ENCODE data around the gene SACS. TPM values are rescaled to one million over a fixed set of nuclear protein-coding genes. Genes with fewer than 3 reads are reported as not detected.

The SACS gene
- total and polyA plus RNA-seq, 4 donors: 0.50 to 7.2 (median 2.9) TPM

DNA sequence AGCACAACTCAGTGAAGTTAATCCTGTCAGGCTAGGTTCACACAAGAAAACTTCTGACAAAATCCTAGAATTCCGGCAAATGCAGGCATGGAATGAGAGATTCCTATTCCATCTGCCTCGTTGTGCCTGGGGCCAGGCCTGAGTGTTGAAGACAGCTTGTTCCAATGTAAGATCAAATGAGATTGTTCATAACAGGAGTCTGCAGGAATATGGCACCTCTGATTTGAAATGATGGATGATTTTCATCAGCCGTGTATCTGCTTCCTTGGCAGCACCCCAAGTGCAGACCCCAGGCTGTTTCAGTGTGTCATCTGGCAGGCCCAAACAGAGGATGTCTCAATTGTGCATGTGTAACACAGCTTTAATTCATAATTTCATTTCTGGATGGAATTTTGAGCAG, 35.3 kb upstream of the SACS start:
- Histone ChIP-seq H3K9me3 (ENCODE audit: control insufficient read depth in 4 of 4, low read length in 3 of 4) (no peaks in the 10 kb centered on the region), H3K9ac (ENCODE audit: low read depth in 1 of 2, low read length in 2 of 2) (no peak overlapping the region), H3K27ac (ENCODE audit: low read depth in 1 of 2, low read length in 2 of 2) (no peak overlapping the region), H3K4me1 (ENCODE audit: control insufficient read depth in 4 of 4, insufficient read depth in 4 of 4, low read length in 3 of 4) (peaks cover 3 to 10% (median 7%) of the 10 kb centered on the region in 4 donors), H3K4me3 (ENCODE audit: low read depth in 1 of 3, low read length in 3 of 3) (no peak overlapping the region), H3K27me3 (ENCODE audit: control insufficient read depth in 4 of 4, insufficient read depth in 4 of 4, low read length in 3 of 4) (peaks cover 0 to 4% (median 0%) of the 10 kb centered on the region in 4 donors), H3K36me3 (ENCODE audit: control insufficient read depth in 4 of 4, insufficient read depth in 3 of 4, low read depth in 1 of 4, low read length in 3 of 4) (no peaks in the 10 kb centered on the region)
- no peak for DNase-seq (ENCODE audit: low spot score)
- 86% methylated on average over 3 of the region's 3 CpGs for WGBS
- TF ChIP-seq, protein P1, sequence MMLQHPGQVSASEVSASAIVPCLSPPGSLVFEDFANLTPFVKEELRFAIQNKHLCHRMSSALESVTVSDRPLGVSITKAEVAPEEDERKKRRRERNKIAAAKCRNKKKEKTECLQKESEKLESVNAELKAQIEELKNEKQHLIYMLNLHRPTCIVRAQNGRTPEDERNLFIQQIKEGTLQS (IDR thresholded peaks at IDR 0.05): no peak
- TF ChIP-seq NR2F2 (IDR thresholded peaks at IDR 0.05): no peak
- TF ChIP-seq YY1 (IDR thresholded peaks at IDR 0.05): no peak
- no peak for TF ChIP-seq FOXA2 (IDR thresholded peaks at IDR 0.05)
- no peak for TF ChIP-seq MAX (IDR thresholded peaks at IDR 0.05)
- no peak for TF ChIP-seq RAD21 (IDR thresholded peaks at IDR 0.05)
- TF ChIP-seq JUND (IDR thresholded peaks at IDR 0.05): no peak
- TF ChIP-seq CTCF (IDR thresholded peaks at IDR 0.05; ENCODE audit: low read depth, low read length, missing input control): no peak
- TF ChIP-seq HNF4A (conservative IDR thresholded peaks at IDR 0.05): no peak
- no peak for TF ChIP-seq HNF4G (IDR thresholded peaks at IDR 0.05)
- no peak for TF ChIP-seq EGR1 (IDR thresholded peaks at IDR 0.05; ENCODE audit: low read depth in 2 of 2)
- TF ChIP-seq FOXA1 (IDR thresholded peaks at IDR 0.05): no peak

GRCh38 chr13:23467932-23468278, 34.4 kb upstream of the SACS start:
- peaks cover 3 to 10% (median 7%) of the 10 kb centered on the region in 4 donors for H3K4me1 ChIP-seq (ENCODE audit: control insufficient read depth in 4 of 4, insufficient read depth in 4 of 4, low read length in 3 of 4)
- no peak for DNase-seq (ENCODE audit: low spot score)
- no peak overlapping the region for H3K27ac ChIP-seq (ENCODE audit: low read depth in 1 of 2, low read length in 2 of 2)
- WGBS: 82% methylated on average over 3 of the region's 3 CpGs
- H3K9me3 ChIP-seq (ENCODE audit: control insufficient read depth in 4 of 4, low read length in 3 of 4): no peaks in the 10 kb centered on the region
- H3K9ac ChIP-seq (ENCODE audit: low read depth in 1 of 2, low read length in 2 of 2): no peak overlapping the region
- no peak for TF ChIP-seq JUND (IDR thresholded peaks at IDR 0.05)
- no peak for TF ChIP-seq FOXA2 (IDR thresholded peaks at IDR 0.05)
- H3K27me3 ChIP-seq (ENCODE audit: control insufficient read depth in 4 of 4, insufficient read depth in 4 of 4, low read length in 3 of 4): peaks cover 0 to 6% (median 2%) of the 10 kb centered on the region in 4 donors
- no peak overlapping the region for H3K4me3 ChIP-seq (ENCODE audit: low read depth in 1 of 3, low read length in 3 of 3)
- H3K36me3 ChIP-seq (ENCODE audit: control insufficient read depth in 4 of 4, insufficient read depth in 3 of 4, low read depth in 1 of 4, low read length in 3 of 4): no peaks in the 10 kb centered on the region

DNA sequence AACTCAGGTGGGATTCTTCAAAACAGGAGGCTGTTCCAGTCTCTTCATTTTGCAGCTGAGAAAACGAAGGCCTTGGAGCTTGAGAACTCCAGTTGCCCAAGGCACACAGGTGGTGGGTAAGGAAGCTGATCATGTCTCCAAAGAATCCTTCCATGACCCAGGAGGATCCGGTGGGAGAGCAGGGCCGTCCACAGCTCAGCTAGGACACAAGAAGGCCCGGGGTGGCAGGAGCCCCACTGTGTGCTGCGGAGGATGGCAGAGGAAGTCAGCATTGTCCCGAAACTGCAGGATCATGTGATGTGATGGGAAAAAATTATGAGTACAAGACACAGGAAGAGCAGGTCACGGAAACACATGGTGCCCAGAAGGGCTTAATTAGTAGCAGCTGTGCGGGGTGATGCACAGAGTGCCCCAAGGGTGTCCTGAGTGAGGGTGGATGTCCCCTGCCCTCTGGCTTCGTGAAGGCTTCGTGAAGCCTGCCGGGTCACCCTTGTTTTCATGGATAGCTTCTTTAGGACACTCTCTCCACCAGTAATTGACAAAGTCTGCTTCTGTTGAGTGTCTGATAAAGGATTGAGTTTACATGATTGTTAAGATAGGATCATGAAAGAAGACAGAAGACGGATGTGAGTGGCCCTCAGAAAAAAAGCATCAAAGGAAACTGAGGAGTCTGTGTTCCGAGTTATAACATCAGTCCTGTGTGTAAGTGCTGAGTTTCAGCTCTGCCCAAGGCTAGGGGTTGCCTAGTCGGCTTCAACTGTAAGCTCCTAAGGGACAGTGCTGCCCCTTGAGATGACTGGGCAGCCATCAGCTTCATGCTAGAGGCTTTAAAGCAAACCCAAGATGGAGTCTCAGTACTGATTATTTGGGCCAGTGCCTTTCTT, 33.8 kb upstream of the SACS start:
- Histone ChIP-seq H3K36me3 (ENCODE audit: control insufficient read depth in 4 of 4, insufficient read depth in 3 of 4, low read depth in 1 of 4, low read length in 3 of 4) (no peaks in the 10 kb centered on the region), H3K9ac (ENCODE audit: low read depth in 1 of 2, low read length in 2 of 2) (no peak overlapping the region), H3K4me1 (ENCODE audit: control insufficient read depth in 4 of 4, insufficient read depth in 4 of 4, low read length in 3 of 4) (peaks cover 3 to 10% (median 7%) of the 10 kb centered on the region in 4 donors), H3K9me3 (ENCODE audit: control insufficient read depth in 4 of 4, low read length in 3 of 4) (no peaks in the 10 kb centered on the region), H3K27me3 (ENCODE audit: control insufficient read depth in 4 of 4, insufficient read depth in 4 of 4, low read length in 3 of 4) (peaks cover 0 to 6% (median 2%) of the 10 kb centered on the region in 4 donors), H3K27ac (ENCODE audit: low read depth in 1 of 2, low read length in 2 of 2) (no peak overlapping the region), H3K4me3 (ENCODE audit: low read depth in 1 of 3, low read length in 3 of 3) (no peak overlapping the region)
- 66% methylated on average over 14 of the region's 14 CpGs for WGBS
- DNase-seq (ENCODE audit: low spot score): no peak
- TF ChIP-seq, protein P1 (IDR thresholded peaks at IDR 0.05): no peak
- TF ChIP-seq FOXA1 (IDR thresholded peaks at IDR 0.05) (no peak), NR2F2 (IDR thresholded peaks at IDR 0.05) (no peak), YY1 (IDR thresholded peaks at IDR 0.05) (no peak), RAD21 (IDR thresholded peaks at IDR 0.05) (no peak), ZBTB33 (IDR thresholded peaks at IDR 0.05) (no peak)
- TF ChIP-seq, protein P2, sequence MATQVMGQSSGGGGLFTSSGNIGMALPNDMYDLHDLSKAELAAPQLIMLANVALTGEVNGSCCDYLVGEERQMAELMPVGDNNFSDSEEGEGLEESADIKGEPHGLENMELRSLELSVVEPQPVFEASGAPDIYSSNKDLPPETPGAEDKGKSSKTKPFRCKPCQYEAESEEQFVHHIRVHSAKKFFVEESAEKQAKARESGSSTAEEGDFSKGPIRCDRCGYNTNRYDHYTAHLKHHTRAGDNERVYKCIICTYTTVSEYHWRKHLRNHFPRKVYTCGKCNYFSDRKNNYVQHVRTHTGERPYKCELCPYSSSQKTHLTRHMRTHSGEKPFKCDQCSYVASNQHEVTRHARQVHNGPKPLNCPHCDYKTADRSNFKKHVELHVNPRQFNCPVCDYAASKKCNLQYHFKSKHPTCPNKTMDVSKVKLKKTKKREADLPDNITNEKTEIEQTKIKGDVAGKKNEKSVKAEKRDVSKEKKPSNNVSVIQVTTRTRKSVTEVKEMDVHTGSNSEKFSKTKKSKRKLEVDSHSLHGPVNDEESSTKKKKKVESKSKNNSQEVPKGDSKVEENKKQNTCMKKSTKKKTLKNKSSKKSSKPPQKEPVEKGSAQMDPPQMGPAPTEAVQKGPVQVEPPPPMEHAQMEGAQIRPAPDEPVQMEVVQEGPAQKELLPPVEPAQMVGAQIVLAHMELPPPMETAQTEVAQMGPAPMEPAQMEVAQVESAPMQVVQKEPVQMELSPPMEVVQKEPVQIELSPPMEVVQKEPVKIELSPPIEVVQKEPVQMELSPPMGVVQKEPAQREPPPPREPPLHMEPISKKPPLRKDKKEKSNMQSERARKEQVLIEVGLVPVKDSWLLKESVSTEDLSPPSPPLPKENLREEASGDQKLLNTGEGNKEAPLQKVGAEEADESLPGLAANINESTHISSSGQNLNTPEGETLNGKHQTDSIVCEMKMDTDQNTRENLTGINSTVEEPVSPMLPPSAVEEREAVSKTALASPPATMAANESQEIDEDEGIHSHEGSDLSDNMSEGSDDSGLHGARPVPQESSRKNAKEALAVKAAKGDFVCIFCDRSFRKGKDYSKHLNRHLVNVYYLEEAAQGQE (IDR thresholded peaks at IDR 0.05): no peak

Measured in liver (tissue), 9 donors.